Myocyte (in vitro differentiated cells): ENCODE data around the gene TMEM233. TPM values are rescaled to one million over a fixed set of nuclear protein-coding genes. Genes with fewer than 3 reads are reported as not detected.

Experiments used
- DNase-seq: peaks from one replicate; pipeline ENCODE4 v3.0.0-alpha.2; 2012; ENCODE audit warnings: low read depth
- polyA plus RNA-seq: library from polyadenylated mRNA; unstranded; fragments of >200 nt; gene quantifications from one replicate; pipeline ENCODE4 v1.2.1, GENCODE V29; 2012; ENCODE audit warnings: missing spikeins
- total RNA-seq: library from RNA; depleted of rRNA; stranded (reverse); fragments of >200 nt; gene quantifications from 2 replicates; pipeline ENCODE4 v1.2.3, GENCODE V29; 2014

Gene TMEM233
- 5.4 and 7.2 TPM in 2 replicates for total RNA-seq
- 5.9 TPM for polyA plus RNA-seq

DNA sequence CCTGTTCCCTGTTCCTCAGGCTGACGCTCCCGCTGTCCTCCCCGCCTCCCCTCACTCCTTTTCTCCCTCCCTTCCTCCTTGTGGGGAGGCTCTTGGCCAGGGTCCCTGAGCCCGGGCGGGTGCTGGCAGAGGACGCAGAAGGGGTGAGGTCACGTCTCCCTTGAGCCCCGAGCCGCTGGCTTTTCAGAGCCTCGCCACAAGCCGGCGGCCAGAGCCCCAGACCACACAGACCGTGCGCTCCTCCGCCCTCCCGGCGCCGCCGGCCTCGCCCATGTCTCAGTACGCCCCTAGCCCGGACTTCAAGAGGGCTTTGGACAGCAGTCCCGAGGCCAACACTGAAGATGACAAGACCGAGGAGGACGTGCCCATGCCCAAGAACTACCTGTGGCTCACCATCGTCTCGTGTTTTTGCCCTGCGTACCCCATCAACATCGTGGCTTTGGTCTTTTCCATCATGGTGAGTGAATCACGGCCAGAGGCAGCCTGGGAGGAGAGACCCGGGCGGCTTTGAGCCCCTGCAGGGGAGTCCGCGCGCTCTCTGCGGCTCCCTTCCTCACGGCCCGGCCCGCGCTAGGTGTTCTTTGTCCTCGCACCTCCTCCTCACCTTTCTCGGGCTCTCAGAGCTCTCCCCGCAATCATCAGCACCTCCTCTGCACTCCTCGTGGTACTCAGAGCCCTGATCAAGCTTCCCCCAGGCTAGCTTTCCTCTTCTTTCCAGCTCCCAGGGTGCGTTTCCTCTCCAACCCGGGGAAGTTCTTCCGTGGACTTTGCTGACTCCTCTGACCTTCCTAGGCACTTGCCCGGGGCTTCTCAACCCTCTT is at the start of gene TMEM233:
Gene TMEM233 (plus strand): TSS at position 197 of the 821 bp plus-strand sequence. CDS start 75 bp downstream, at position 272.
- DNase-seq: peak; percentile 81

GRCh38 chr12:119544765-119545625 is 48.6 kb upstream of the TMEM233 start:
- DNase-seq: peak; percentile 76

GRCh38 chr12:119546340-119546739 is 47.2 kb upstream of the TMEM233 start:
- DNase-seq: no peak

GRCh38 chr12:119547001-119547400 is 46.6 kb upstream of the TMEM233 start:
- DNase-seq: peak; percentile 6

- DNase-seq: peak; percentile 3
Observed at GRCh38 chr12:119556854-119557253, 36.7 kb upstream of the TMEM233 start.

DNA sequence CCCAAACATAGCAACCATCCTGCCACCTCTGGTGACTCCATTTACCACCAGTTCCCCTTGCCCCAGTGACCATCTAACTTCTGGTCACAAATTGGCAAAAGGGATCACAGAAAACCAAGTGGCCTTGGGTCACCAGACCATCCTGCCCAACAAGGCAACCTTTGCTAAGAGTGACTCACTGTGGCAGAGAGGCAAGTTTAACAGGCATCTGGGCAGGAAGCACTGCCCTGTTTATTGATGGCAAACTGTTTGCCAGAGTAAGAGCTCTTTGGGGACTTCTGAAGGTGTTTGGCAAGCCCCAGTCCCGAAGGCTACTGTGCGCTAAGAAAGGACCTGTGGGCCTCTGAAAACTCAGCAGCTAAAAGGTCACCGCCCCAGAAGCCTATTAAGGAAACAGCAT is 28.2 kb upstream of the TMEM233 start:
- no peak for DNase-seq

GRCh38 chr12:119570771-119571170 is 22.8 kb upstream of the TMEM233 start:
- DNase-seq: no peak

DNA sequence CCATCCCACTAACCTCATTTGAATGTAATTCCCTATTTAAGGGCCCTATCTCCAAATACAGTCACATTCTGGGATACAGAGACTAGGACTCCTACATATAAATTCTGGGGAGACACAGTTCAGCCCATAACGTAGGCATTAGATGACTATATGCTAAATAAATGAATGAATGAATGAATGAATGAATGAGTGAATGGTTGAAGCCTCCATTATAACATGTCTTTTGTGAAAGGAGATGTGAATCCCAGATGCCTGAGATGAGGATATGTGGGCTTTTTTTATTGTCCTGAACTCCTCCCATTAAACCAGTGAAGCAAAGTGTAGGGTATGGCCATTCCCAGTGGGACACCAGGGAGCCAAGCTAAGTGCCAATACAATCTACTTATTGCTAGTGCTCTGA is 20.5 kb upstream of the TMEM233 start:
- no peak for DNase-seq

- DNase-seq: no peak
Observed at GRCh38 chr12:119574255-119574654, 19.3 kb upstream of the TMEM233 start.

GRCh38 chr12:119576118-119576810 is 17.3 kb upstream of the TMEM233 start:
- DNase-seq: no peak

GRCh38 chr12:119576915-119577314 is 16.7 kb upstream of the TMEM233 start:
- no peak for DNase-seq

GRCh38 chr12:119578112-119578511 is 15.5 kb upstream of the TMEM233 start:
- DNase-seq: peak; percentile 49

GRCh38 chr12:119589097-119589496 is 4.5 kb upstream of the TMEM233 start:
- DNase-seq: peak; percentile 13

GRCh38 chr12:119589634-119590033 is 3.9 kb upstream of the TMEM233 start:
- no peak for DNase-seq

DNA sequence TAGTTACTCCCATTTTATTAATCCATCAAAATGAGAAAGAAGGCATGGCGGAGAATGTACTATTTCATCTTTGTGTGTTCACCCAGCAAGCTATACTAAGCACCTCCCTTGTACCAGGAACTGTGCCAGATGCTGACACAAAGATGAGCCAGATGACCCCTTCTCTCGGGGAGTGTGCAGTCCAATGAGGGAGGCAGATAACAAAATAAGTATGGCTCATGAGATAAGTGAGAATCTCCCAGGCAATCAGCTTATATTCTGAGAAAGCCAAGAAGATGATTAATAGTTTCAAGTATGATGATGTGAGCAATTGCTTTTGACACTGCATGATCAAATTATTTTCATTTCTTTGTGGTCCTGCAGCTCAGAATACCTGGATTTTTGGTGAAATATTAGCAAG is 1.3 kb upstream of the TMEM233 start:
- DNase-seq: peak; percentile 9

DNA sequence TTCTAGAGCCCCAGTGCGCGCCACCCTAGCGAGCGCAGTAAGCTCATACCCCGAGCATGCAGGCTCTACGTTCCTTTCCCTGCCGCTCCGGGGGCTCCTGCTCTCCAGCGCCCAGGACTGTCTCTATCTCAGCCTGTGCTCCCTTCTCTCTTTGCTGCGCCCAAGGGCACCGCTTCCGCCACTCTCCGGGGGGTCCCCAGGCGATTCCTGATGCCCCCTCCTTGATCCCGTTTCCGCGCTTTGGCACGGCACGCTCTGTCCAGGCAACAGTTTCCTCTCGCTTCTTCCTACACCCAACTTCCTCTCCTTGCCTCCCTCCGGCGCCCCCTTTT is 791 bp downstream of the TMEM233 start:
- peak; percentile 50 for DNase-seq

GRCh38 chr12:119594772-119595445 is 1.3 kb downstream of the TMEM233 start:
- DNase-seq: peak; percentile 90

GRCh38 chr12:119598159-119598558 is 4.6 kb downstream of the TMEM233 start:
- DNase-seq: no peak

DNA sequence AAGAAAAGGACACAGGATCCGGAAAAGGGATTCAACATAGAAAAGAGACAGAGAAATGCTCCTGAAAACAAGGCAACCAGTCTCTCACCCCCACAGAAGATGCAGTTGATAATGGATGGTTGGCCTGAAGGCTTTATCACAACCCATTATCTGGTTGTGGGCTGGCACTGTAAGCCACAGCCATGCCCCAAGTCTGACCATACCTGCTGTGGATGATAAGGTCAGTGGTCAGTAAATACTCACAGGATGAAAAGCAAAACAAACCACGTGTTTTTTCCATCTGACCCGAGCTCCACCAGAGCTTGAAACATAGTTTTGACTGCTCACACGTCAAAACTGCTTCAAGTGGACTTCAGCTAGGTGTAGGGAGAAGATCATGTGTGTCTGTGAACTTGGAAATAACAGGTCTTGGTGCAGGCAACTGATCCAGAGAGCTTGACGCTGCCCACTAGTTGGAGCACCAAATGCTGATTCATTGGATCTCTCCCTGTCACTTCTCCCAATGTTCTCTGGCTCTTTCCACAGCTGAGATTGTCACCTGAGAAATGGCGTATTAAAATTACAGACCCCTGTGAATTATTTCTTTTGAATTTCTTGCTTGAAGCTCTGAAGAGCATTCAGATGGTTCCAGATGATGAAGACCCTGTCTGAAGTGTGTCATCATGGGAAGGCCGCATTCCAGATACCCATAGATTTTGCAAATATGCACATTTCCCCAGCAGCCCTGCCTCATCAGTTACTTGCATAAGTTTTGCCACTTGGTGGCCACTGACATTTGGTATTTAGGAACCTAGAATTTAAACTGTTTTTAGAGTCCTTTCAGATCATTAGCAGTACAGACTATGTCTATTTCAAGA is 8.5 kb downstream of the TMEM233 start:
- DNase-seq: no peak

- no peak for DNase-seq
Observed at GRCh38 chr12:119602734-119603094, 9.1 kb downstream of the TMEM233 start.
